Stomach (tissue), 4 donors: ENCODE data around the gene EN1.

Experiments used
- POLR2A ChIP-seq, 4 donors: fragments of 450-650 bp; IDR thresholded peaks; one replicate each; pipeline ENCODE4 v1.6.1; 2016; ENCODE audit warnings: antibody characterized with exemption in 4 of 4, control low read depth in 2 of 4, mild to moderate bottlenecking in 1 of 4, moderate library complexity in 1 of 4
- POLR2AphosphoS5 ChIP-seq, 3 donors: sonication (generic); formaldehyde crosslinking; IDR thresholded peaks; one replicate each; pipeline ENCODE4 v1.6.1; 2016; ENCODE audit warnings: antibody characterized with exemption in 3 of 3

- no peak for TF ChIP-seq POLR2A (IDR thresholded peaks at IDR 0.05)
- TF ChIP-seq POLR2AphosphoS5 (IDR thresholded peaks at IDR 0.05) = no peak
Measured at GRCh38 chr2:118845005-118845521, 2.4 kb downstream of the EN1 start.
